ENCODE results near the gene CAVIN3. TPM values are rescaled to one million over a fixed set of nuclear protein-coding genes. Genes with fewer than 3 reads are reported as not detected.

CAVIN3 gene
- total and polyA plus RNA-seq, 2 of the 4 experiments (the other 2 are of a cell fraction), result 112 to 185 TPM

DNA sequence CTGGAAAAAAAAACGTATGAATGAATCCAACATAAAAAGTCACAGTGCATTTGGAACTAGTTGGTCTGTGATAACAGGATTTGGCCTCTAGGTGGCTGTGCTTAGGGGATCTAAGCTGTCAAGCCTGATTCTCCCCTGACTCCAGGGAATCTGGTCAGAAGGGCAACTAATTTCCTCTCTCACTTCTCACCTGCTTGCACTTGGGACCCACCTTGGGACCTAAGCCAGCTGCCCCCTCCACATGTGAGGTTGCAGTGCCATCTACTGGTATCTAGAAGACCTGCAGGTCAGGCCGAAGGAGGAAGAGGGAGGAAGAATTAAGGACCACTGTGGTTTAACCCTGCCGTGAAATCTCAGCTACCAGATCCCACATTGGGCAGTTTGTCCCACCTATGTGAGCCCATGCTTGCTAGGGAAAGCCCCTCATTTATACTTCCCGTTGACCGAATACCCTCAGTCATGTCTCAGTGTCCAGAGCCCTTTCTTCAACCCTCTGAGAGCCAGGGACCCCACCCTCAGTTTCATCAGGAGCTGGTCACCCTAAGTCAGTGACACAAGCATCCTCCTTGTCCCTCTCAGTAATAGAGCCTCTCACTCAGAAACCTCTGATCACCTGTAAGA, 33.2 kb upstream of the CAVIN3 start:
- Histone ChIP-seq H3K18ac (ENCODE audit: low read depth, low read length) (no peak overlapping the region), H2AFZ (replicated peaks; ENCODE audit: low read length, poor library complexity) (peak overlapping the region; percentile 80), H2BK20ac (ENCODE audit: low read depth, low read length) (no peak overlapping the region), H3K27me3 (ENCODE audit: control insufficient read depth, insufficient read depth, low read length) (no peaks in the 10 kb centered on the region), H4K5ac (ENCODE audit: low read depth, low read length) (no peak overlapping the region), H3K9me1 (ENCODE audit: insufficient read depth, low read length) (peaks cover 7% of the 10 kb centered on the region), H2AK5ac (ENCODE audit: low read depth, low read length) (no peak overlapping the region), H2BK5ac (ENCODE audit: low read depth, low read length, poor library complexity, severe bottlenecking) (no peak overlapping the region), H4K20me1 (ENCODE audit: insufficient read depth, low read length) (no peaks in the 10 kb centered on the region), H4K91ac (ENCODE audit: insufficient read depth, low read depth, low read length) (no peak overlapping the region; the same call in 1 of the 2 replicates), H3K9ac (ENCODE audit: low read depth, low read length) (no peak overlapping the region), H3K4me2 (ENCODE audit: low read depth, low read length) (no peak overlapping the region), H2AK9ac (replicated peaks; ENCODE audit: low read depth, low read length, poor library complexity) (no peak overlapping the region), H4K8ac (ENCODE audit: low read depth in 2 of 2, low read length in 2 of 2) (peak overlapping the region in 1 of 2 experiments; percentile 66; a peak in 2 of 4 replicates), H3K4me3 (ENCODE audit: insufficient read depth, low read depth, low read length) (no peak overlapping the region), H3K36me3 (ENCODE audit: control insufficient read depth, insufficient read depth, low read length) (no peaks in the 10 kb centered on the region), H3K56ac (ENCODE audit: extremely low read depth, insufficient read depth, low read length) (no peak overlapping the region), H3K79me1 (ENCODE audit: low read depth in 1 of 2, low read length in 2 of 2) (no peaks in the 10 kb centered on the region), H3K23ac (ENCODE audit: low read depth, low read length) (no peak overlapping the region), H3K27ac (ENCODE audit: insufficient read depth, low read length) (no peak overlapping the region), H3K9me3 (ENCODE audit: control insufficient read depth, insufficient read depth, low read length) (no peaks in the 10 kb centered on the region), H3K4ac (ENCODE audit: low read depth, low read length) (peak overlapping the region; percentile 33; the same call in 1 of the 2 replicates), H3K4me1 (ENCODE audit: control insufficient read depth, insufficient read depth, low read length) (peaks cover 11% of the 10 kb centered on the region), H2BK120ac (ENCODE audit: low read depth, low read length) (no peak overlapping the region), H3K14ac (replicated peaks; ENCODE audit: low read depth, low read length) (no peak overlapping the region), H2BK15ac (ENCODE audit: low read depth, low read length) (no peak overlapping the region)
- TF ChIP-seq, protein P1, sequence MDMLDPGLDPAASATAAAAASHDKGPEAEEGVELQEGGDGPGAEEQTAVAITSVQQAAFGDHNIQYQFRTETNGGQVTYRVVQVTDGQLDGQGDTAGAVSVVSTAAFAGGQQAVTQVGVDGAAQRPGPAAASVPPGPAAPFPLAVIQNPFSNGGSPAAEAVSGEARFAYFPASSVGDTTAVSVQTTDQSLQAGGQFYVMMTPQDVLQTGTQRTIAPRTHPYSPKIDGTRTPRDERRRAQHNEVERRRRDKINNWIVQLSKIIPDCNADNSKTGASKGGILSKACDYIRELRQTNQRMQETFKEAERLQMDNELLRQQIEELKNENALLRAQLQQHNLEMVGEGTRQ (IDR thresholded peaks at IDR 0.05; ENCODE audit: low read depth, low read length), result no peak
- peak; percentile 96 for TF ChIP-seq RAD21 (IDR thresholded peaks at IDR 0.05; ENCODE audit: low read length)
- no peak for TF ChIP-seq RFX5 (IDR thresholded peaks at IDR 0.05; ENCODE audit: low read depth, low read length)
- TF ChIP-seq FOS (IDR thresholded peaks at IDR 0.05; ENCODE audit: low read depth, low read length), result no peak
- no peak for TF ChIP-seq MAFK (IDR thresholded peaks at IDR 0.05; ENCODE audit: low read depth, low read length)
- TF ChIP-seq, protein P2, sequence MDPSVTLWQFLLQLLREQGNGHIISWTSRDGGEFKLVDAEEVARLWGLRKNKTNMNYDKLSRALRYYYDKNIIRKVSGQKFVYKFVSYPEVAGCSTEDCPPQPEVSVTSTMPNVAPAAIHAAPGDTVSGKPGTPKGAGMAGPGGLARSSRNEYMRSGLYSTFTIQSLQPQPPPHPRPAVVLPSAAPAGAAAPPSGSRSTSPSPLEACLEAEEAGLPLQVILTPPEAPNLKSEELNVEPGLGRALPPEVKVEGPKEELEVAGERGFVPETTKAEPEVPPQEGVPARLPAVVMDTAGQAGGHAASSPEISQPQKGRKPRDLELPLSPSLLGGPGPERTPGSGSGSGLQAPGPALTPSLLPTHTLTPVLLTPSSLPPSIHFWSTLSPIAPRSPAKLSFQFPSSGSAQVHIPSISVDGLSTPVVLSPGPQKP (IDR thresholded peaks at IDR 0.05; ENCODE audit: borderline replicate concordance, low read depth, low read length), result no peak
- TF ChIP-seq RCOR1 (IDR thresholded peaks at IDR 0.05; ENCODE audit: insufficient replicate concordance, low read length), result no peak
- TF ChIP-seq POLR2A (IDR thresholded peaks at IDR 0.05; ENCODE audit: low read depth, low read length), result 0 out of 2 replicates have a peak, but pooled peaks have one; percentile 27
- peak; percentile 74 for TF ChIP-seq SMC3 (IDR thresholded peaks at IDR 0.05; ENCODE audit: low read depth, low read length)
- TF ChIP-seq NFE2L2 (IDR thresholded peaks at IDR 0.05; ENCODE audit: low read depth, low read length), result no peak
- TF ChIP-seq, protein P3, sequence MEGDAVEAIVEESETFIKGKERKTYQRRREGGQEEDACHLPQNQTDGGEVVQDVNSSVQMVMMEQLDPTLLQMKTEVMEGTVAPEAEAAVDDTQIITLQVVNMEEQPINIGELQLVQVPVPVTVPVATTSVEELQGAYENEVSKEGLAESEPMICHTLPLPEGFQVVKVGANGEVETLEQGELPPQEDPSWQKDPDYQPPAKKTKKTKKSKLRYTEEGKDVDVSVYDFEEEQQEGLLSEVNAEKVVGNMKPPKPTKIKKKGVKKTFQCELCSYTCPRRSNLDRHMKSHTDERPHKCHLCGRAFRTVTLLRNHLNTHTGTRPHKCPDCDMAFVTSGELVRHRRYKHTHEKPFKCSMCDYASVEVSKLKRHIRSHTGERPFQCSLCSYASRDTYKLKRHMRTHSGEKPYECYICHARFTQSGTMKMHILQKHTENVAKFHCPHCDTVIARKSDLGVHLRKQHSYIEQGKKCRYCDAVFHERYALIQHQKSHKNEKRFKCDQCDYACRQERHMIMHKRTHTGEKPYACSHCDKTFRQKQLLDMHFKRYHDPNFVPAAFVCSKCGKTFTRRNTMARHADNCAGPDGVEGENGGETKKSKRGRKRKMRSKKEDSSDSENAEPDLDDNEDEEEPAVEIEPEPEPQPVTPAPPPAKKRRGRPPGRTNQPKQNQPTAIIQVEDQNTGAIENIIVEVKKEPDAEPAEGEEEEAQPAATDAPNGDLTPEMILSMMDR (conservative IDR thresholded peaks at IDR 0.05; ENCODE audit: low read depth, low read length), result peak; percentile 94
- no peak for TF ChIP-seq MAZ (IDR thresholded peaks at IDR 0.05; ENCODE audit: borderline replicate concordance, low read depth, low read length)
- TF ChIP-seq CHD1 (IDR thresholded peaks at IDR 0.05; ENCODE audit: low read depth, low read length), result no peak
- TF ChIP-seq CEBPB (IDR thresholded peaks at IDR 0.05; ENCODE audit: low read depth, low read length), result no peak
- in situ Hi-C loops (cut with MboI; ENCODE audit: low sequenced_read_pairs), result loop anchor here (5.0 to 25.0 kb wide), 3 partner anchors 106 to 666 kb away; partner anchors contain the start of genes TRIM22 and TRIM5
- ATAC-seq (ENCODE audit: low read depth), result peak; percentile 54
- no TSS peak for BruUV-seq (replicated peaks)
- CTCF ChIA-PET, result interaction anchor here (0.6 to 4.8 kb wide), 21 partner anchors 9 to 344 kb away, joined by 3 to 49 read pairs (median 5); partner anchors contain the start of gene CAVIN3
- POLR2A ChIA-PET (ENCODE audit: unreplicated experiment), result no interaction called here
- peak; percentile 40 for DNase-seq
- intact Hi-C loops (cut with micrococcal nuclease), result loop anchor here (1.0 to 2.0 kb wide), 5 partner anchors 33 to 463 kb away; partner anchors contain the start of gene CAVIN3
- no CpG with 5 or more reads among the region's 5 CpGs for WGBS, 2 experiments (ENCODE audit: extremely low coverage in 2 of 2, insufficient read length in 1 of 2)
- dilution Hi-C loops (cut with HindIII; ENCODE audit: low sequenced_read_pairs, unreplicated experiment), result no loop called here
